BE2C (cell line): Measurements from ENCODE around the gene C4orf36.

Experiments
- DNase-seq: peaks from one replicate; pipeline ENCODE4 v3.0.0-alpha.2; 2020
- H3K27me3 ChIP-seq: fragments of 250-450 bp; sonication (Bioruptor Pico); 2 replicates; pipeline ENCODE4 v1.5.1; 2020; ENCODE audit warnings: mild to moderate bottlenecking
- H3K36me3 ChIP-seq: fragments of 250-450 bp; sonication (Bioruptor Pico); 2 replicates; pipeline ENCODE4 v1.5.1; 2020; ENCODE audit warnings: mild to moderate bottlenecking
- H3K4me1 ChIP-seq: fragments of 250-450 bp; sonication (Bioruptor Pico); 2 replicates; pipeline ENCODE4 v1.5.1; 2020
- H3K4me3 ChIP-seq: 2 replicates; pipeline ENCODE4 v1.5.1; 2011; ENCODE audit warnings: low read depth, low read length
- H3K9me3 ChIP-seq: fragments of 250-450 bp; sonication (Bioruptor Pico); 2 replicates; pipeline ENCODE4 v1.5.1; 2020
- CTCF ChIP-seq: IDR thresholded peaks from 2 replicates; pipeline ENCODE4 v1.5.1; 2012; ENCODE audit warnings: mild to moderate bottlenecking, low read depth, low read length

The C4orf36 gene

GRCh38 chr4:86909546-86910295, 17.5 kb upstream of the C4orf36 start:
- Histone ChIP-seq H3K4me3 (no peak overlapping the region), H3K4me1 (no peaks in the 10 kb centered on the region), H3K36me3 (no peaks in the 10 kb centered on the region), H3K27me3 (no peaks in the 10 kb centered on the region), H3K9me3 (no peaks in the 10 kb centered on the region)
- no peak for TF ChIP-seq CTCF
- no peak for DNase-seq

GRCh38 chr4:86908251-86908657, 16.0 kb upstream of the C4orf36 start:
- Histone ChIP-seq H3K4me1 (no peaks in the 10 kb centered on the region), H3K27me3 (no peaks in the 10 kb centered on the region), H3K9me3 (no peaks in the 10 kb centered on the region), H3K4me3 (no peak overlapping the region), H3K36me3 (no peaks in the 10 kb centered on the region)
- no peak for DNase-seq
- TF ChIP-seq CTCF: no peak

GRCh38 chr4:86901864-86902263, 9.6 kb upstream of the C4orf36 start:
- Histone ChIP-seq H3K4me1 (no peaks in the 10 kb centered on the region), H3K36me3 (no peaks in the 10 kb centered on the region), H3K4me3 (no peak overlapping the region), H3K27me3 (no peaks in the 10 kb centered on the region), H3K9me3 (no peaks in the 10 kb centered on the region)
- no peak for DNase-seq
- TF ChIP-seq CTCF: no peak

DNA sequence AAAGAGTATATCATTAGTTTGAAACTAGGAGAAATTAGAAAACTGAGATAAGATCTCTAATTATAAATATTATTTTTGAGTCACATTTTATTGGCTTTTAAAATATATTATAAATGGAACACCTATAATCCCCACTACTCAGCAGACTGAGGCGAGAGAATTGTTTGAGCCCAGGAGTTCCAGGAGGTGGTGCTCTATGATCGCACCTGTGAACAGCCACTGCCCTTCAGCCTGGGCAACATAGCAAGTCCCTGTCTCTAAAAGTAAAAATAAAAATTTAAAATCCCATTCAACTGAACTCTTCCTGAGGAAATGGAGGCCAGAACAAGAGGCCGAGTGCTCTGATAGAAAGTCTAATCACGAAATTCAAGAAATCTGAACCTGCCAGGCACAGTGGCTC, 6.3 kb upstream of the C4orf36 start:
- Histone ChIP-seq H3K4me3 (no peak overlapping the region), H3K36me3 (no peaks in the 10 kb centered on the region), H3K4me1 (peaks cover 9% of the 10 kb centered on the region), H3K9me3 (no peaks in the 10 kb centered on the region), H3K27me3 (no peaks in the 10 kb centered on the region)
- DNase-seq: peak; percentile 33
- TF ChIP-seq CTCF: peak; percentile 60

DNA sequence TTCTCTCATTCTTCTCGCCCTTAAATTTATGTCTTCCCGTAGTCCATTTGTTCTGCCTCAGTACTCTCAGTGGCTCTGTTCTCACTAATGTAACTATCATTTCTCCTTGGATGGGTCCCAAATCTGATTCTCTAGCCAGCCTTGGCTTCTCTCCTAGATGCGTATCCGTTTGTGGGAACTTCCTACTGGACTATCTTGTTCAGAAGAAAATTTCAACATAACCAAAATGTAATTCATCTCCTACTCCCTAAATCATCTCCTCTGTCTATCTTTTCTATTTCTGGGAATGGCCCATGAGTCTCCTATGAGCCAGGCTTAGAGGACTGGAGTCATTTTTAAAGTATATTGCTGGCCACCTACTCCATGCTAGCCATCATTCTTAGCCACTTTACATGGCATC, 4.4 kb upstream of the C4orf36 start:
- no peaks in the 10 kb centered on the region for H3K27me3 ChIP-seq
- no peak for TF ChIP-seq CTCF
- no peak overlapping the region for H3K4me3 ChIP-seq
- H3K4me1 ChIP-seq: peaks cover 9% of the 10 kb centered on the region
- no peaks in the 10 kb centered on the region for H3K9me3 ChIP-seq
- no peaks in the 10 kb centered on the region for H3K36me3 ChIP-seq
- DNase-seq: peak; percentile 25

- TF ChIP-seq CTCF: peak; percentile 75
These were observed 3.7 kb upstream of the C4orf36 start for GRCh38 chr4:86895692-86896488.

More at GRCh38 chr4:86895692-86896488, 3.7 kb upstream of the C4orf36 start:
- Histone ChIP-seq H3K4me3 (no peak overlapping the region), H3K36me3 (no peaks in the 10 kb centered on the region), H3K4me1 (peaks cover 9% of the 10 kb centered on the region), H3K9me3 (no peaks in the 10 kb centered on the region), H3K27me3 (no peaks in the 10 kb centered on the region)
- peak; percentile 31 for DNase-seq
